ENCODE measurements around the gene HDAC4.

GRCh38 chr2:239146741-239147181, 254.1 kb downstream of the HDAC4 start:
- no peak for TF ChIP-seq CTCF (IDR thresholded peaks at IDR 0.05; ENCODE audit: low read length)
- no peak for TF ChIP-seq EZH2 (optimal IDR thresholded peaks at IDR 0.05; ENCODE audit: low read depth, low read length)
